ENCODE data around the gene TCAF1. TPM values are rescaled to one million over a fixed set of nuclear protein-coding genes. Genes with fewer than 3 reads are reported as not detected.

TCAF1 gene, protein sequence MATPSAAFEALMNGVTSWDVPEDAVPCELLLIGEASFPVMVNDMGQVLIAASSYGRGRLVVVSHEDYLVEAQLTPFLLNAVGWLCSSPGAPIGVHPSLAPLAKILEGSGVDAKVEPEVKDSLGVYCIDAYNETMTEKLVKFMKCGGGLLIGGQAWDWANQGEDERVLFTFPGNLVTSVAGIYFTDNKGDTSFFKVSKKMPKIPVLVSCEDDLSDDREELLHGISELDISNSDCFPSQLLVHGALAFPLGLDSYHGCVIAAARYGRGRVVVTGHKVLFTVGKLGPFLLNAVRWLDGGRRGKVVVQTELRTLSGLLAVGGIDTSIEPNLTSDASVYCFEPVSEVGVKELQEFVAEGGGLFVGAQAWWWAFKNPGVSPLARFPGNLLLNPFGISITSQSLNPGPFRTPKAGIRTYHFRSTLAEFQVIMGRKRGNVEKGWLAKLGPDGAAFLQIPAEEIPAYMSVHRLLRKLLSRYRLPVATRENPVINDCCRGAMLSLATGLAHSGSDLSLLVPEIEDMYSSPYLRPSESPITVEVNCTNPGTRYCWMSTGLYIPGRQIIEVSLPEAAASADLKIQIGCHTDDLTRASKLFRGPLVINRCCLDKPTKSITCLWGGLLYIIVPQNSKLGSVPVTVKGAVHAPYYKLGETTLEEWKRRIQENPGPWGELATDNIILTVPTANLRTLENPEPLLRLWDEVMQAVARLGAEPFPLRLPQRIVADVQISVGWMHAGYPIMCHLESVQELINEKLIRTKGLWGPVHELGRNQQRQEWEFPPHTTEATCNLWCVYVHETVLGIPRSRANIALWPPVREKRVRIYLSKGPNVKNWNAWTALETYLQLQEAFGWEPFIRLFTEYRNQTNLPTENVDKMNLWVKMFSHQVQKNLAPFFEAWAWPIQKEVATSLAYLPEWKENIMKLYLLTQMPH
- polyA plus RNA-seq (ENCODE audit: insufficient read length in 4 of 4), result 10 to 100 TPM; 74.8 to 85.9 (median 78.6) TPM

- DNase-seq (ENCODE audit: low read depth in 4 of 4, low spot score in 3 of 4), result peak; percentile 91 to 93 (median 92)
Observed at GRCh38 chr7:143901668-143902331, at the start of gene TCAF1. Gene TCAF1 (minus strand): TSS chr7:143902176. CDS start chr7:143876608, 25,568 bp downstream.

- no peak for DNase-seq (ENCODE audit: low read depth in 4 of 4, low spot score in 3 of 4)
Observed at GRCh38 chr7:143948733-143949132, 46.8 kb upstream of the TCAF1 start.

- DNase-seq (ENCODE audit: low read depth in 4 of 4, low spot score in 3 of 4), result no peak
Observed at GRCh38 chr7:143947111-143947510, 45.1 kb upstream of the TCAF1 start.

DNA sequence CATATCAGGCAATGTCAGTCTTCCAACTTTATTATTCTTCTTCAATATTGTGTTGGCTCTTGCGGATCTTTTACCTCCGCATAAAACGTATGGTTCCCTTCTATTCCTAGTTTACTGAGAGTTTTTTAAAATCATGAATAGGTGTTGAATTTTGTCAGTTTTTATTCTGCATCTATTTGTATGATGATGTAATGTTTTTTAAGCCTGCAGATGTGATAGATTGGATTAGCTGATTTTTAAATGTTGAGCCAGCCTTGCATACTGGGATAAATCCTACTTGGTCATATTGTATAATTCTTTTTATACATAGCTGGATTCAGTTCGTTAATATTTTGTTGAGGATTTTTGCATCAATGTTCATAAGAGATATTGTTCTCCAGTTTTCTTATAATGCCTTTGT is 43.4 kb upstream of the TCAF1 start:
- DNase-seq (ENCODE audit: low read depth in 4 of 4, low spot score in 3 of 4), result no peak

- DNase-seq (ENCODE audit: low read depth in 4 of 4, low spot score in 3 of 4), result no peak
Observed at GRCh38 chr7:143938379-143939243, 36.6 kb upstream of the TCAF1 start.

DNA sequence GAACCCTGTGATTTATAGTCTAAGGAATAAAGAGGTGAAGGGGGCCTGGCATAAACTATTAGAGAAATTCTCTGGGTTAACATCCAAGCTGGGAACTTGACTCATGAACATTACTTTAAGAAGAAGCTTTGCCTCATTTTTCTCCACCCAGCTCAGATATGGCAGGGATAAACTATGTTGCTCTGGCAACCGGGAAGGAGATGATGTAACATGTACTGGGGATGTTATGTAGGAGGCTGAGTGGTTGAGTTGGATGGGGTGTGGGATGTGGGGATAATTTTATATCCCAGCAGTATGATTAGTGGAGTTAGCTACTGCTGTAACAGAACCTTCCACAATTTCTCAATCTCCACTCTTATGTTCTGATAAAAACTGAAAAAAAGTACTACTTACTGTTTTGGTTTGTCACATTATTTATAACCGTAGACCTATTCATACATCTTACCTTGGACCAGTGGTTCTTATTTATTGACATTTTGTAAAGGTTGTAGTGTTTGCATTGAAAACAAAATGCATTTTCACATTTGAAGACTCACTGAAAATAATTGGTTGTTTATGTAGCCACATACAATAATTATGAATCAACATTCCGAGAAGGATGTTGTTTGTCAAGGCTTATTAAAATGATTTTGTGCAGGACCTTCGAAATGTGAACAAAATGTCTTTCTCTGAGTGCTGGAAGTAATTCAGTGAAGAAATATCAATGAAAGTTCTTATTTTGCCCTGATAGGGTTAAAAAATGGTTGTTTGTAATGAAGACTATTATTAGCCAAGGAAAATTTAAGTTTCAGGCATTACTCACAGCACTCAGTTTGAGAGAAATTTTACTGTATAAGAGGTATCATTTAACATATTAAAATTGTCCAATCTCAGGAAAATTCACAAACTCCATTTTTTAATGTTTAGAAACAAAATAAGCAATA is 34.4 kb upstream of the TCAF1 start:
- no peak for DNase-seq (ENCODE audit: low read depth in 4 of 4, low spot score in 3 of 4)

- peak in 1 of 4 donors; percentile 1 for DNase-seq (ENCODE audit: low read depth in 4 of 4, low spot score in 3 of 4)
Observed at GRCh38 chr7:143934526-143935325, 32.8 kb upstream of the TCAF1 start, which contains the start of gene OR2F2. Gene OR2F2 (plus strand): TSS chr7:143935233. CDS start chr7:143935233, 0 bp downstream.

- DNase-seq (ENCODE audit: low read depth in 4 of 4, low spot score in 3 of 4), result no peak
Observed at GRCh38 chr7:143931739-143932138, 29.8 kb upstream of the TCAF1 start.

GRCh38 chr7:143929224-143929920 is 27.4 kb upstream of the TCAF1 start:
- DNase-seq (ENCODE audit: low read depth in 4 of 4, low spot score in 3 of 4), result no peak

GRCh38 chr7:143924851-143925250 is 22.9 kb upstream of the TCAF1 start:
- DNase-seq (ENCODE audit: low read depth in 4 of 4, low spot score in 3 of 4), result no peak

- no peak for DNase-seq (ENCODE audit: low read depth in 4 of 4, low spot score in 3 of 4)
Observed at GRCh38 chr7:143914938-143915652, 13.1 kb upstream of the TCAF1 start.

DNA sequence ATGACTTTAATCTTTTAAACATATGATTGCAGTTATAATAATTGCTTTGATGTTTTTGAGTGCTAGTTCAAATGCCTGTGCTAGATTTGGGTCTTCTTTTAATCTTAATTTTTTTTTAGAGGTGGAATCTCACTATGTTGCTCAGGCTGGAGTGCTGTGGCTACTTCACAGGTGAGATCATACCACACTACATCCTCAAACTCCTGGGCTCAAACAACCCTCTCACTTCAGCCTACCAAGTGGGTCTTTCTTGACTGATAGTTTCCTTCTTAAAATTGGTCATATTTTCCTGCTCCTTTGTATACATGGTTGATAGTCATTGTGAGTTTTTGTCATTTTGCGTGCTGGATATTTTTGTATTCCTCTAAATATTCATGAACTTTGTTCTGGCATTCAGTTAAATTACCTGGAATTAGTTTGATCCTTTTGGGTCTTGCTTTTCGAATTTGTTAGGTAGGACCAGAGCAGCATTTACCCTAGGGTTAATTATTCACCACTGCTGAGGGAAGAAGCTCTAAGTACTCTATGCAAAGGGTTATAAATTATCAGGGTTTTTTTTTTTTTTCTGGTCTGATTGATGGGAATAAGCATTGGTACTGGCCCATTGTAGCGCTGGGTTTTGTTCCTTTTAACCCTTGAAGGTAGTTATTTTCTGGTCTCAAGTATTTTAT is 12.1 kb upstream of the TCAF1 start:
- DNase-seq (ENCODE audit: low read depth in 4 of 4, low spot score in 3 of 4), result no peak

- no peak for DNase-seq (ENCODE audit: low read depth in 4 of 4, low spot score in 3 of 4)
Observed at GRCh38 chr7:143910473-143911248, 8.7 kb upstream of the TCAF1 start.

DNA sequence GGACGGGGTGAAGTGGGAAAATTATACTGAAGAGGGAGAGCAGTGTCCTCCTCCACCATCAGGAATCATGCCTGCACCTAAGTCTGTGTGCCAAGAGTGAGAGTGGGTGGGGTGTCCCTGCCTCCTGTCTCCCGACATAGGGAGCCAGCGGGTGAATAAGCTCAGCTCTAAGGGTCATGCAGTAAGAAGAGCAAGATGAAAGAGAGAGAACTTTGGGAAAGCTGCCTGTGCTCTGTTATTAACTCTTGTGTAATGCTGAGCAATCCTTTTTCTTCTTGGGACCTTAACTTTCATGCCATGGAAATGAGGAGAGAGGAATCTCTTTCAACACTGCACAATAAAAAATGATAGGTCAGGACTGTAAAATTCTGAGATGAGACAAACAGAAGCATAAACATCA is 7.9 kb upstream of the TCAF1 start:
- DNase-seq (ENCODE audit: low read depth in 4 of 4, low spot score in 3 of 4), result no peak

DNA sequence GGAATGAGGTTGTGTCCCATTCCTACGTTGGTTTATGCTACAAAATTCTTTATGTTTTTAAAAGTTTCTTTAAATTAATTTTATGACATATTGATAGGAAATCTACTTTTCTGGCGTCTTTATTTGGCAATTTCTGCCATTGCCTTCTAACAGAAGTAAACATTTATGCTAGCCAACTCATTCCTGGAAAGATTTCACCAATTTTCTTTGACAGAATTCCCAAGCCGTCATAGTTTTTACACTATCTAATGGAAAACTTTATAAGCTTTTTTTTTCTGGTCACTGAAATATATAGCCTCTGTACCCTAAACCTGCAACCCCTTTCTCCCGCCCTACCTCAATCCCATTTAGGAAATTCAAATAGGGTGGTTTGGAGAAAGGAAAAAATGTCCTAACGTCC is 6.1 kb upstream of the TCAF1 start:
- no peak for DNase-seq (ENCODE audit: low read depth in 4 of 4, low spot score in 3 of 4)
